ENCODE measurements around the gene DIP2C. TPM values are rescaled to one million over a fixed set of nuclear protein-coding genes. Genes with fewer than 3 reads are reported as not detected.
"Not testable (repeated sequence)": the region's sequence is repeated elsewhere in the genome, so short reads cannot be mapped to it uniquely, and the experiment has no call there.

The DIP2C gene
- polyA plus RNA-seq, 1 donor, result 26.3 TPM

GRCh38 chr10:451021-451471, 238.4 kb downstream of the DIP2C start:
- DNase-seq (ENCODE audit: low read depth), result no peak

- no peak for DNase-seq (ENCODE audit: low read depth)
These were observed 239.0 kb downstream of the DIP2C start for GRCh38 chr10:450463-450862.

DNA sequence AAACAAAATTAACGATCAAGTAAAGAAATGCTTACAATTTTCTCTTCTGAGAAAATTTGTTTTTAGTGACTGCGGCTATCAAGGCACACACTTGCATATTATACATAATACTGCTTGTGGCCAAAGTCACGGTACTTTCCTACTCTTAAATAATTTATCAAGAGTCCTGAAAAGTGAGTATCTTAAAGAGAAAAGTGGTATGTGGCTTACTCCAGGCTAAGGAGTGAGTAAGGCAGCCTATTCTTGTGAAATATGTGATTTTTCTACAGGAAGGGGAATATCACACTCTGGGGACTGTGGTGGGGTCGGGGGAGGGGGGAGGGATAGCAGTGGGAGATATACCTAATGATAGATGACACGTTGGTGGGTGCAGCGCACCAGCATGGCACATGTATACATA, 240.1 kb downstream of the DIP2C start:
- not testable (repeated sequence) for DNase-seq (ENCODE audit: low read depth)

DNA sequence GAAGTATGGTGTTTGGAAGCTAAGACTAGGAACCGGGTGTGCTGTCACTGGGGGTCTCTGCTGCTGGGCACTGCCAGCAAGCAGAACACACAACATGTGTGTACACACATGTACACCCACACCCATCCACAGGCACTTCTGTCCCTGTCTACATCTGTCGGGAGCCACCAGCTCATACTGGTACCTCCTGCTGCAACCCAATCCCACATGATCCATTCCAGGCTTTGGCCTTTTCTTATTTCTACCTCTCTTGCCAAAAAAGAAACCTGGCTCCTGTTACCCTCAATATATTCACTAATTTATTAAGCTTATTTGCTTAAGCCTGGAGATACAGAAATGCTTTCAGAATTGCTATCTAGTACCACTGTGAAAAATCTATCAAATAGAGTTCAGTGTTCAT, 246.0 kb downstream of the DIP2C start:
- DNase-seq (ENCODE audit: low read depth), result no peak

- DNase-seq (ENCODE audit: low read depth), result no peak
These were observed 247.3 kb downstream of the DIP2C start for GRCh38 chr10:442209-442608.

- no peak for DNase-seq (ENCODE audit: low read depth)
These were observed 247.8 kb downstream of the DIP2C start for GRCh38 chr10:441659-442058.

GRCh38 chr10:440127-440526, 249.3 kb downstream of the DIP2C start:
- no peak for DNase-seq (ENCODE audit: low read depth)

- DNase-seq (ENCODE audit: low read depth), result no peak
These were observed 251.6 kb downstream of the DIP2C start for GRCh38 chr10:437698-438490.

GRCh38 chr10:436911-437665, 252.4 kb downstream of the DIP2C start:
- no peak for DNase-seq (ENCODE audit: low read depth)

DNA sequence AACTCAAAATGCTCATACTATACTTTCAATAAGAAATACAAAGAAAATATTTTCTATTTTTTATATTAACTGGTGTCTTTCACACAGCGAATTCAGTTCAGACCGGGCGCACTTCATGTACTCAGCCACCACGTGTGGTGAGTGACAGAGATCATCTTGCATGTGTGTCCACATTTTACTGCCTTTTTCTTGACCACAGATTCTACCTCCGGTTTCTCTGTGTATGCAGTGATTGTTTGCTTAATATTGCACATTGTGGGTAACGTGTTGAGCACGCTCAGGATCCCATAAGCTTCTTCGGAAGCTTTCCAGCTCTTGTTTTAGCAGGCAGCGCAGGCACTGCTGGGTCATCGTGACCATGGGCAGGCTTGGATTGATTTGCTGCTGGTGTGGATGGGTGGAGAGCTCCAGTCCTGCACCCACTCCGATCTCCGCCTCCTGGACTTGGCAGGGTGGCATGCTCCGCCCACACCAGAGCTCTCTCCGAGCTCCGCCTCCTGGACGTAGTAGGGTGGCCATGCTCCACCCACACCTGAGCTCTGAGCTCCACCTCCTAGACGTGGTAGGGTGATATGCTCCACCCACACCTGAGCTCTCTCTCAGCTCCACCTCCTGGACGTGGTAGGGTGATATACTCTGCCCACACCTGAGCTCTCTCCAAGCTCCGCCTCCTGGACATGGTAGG, 253.3 kb downstream of the DIP2C start:
- DNase-seq (ENCODE audit: low read depth), result no peak

DNA sequence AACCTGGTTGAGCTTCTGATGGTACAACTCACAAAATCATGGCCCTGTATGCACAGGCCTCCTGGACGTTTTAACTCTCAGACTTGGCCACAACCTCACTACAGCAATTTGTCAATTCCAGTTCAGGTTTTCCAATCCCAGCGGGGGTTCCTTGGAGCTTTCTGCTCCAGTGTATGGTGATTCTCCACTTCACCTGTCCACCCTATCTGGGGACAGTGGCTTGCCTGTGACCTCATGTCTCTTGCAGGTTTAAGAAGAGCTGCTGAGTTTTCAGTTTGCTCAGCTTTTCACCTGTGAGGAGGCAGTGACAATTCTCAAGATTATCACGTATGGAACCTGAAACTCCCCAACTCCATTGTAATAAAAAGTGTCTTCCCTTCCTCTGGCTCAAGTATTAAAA, 254.1 kb downstream of the DIP2C start:
- no peak for DNase-seq (ENCODE audit: low read depth)

DNA sequence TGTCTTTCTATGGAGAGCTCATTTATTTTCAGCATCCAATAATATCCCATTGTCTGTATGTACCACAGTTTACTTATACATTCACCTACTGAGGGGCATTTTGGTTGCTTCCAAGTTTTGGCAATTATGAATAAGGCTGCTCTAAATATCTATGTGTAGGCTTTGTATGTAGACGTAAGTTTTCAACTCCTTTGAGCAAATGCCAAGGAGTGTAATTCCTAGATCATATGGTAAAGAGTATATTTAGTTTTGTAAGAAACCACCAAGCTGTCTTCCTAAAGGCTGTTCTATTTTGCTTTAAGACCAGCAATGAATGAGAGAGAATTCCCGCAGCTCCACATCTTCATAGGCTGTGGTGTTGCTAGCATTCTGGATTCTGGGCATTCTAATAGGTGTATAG, 259.8 kb downstream of the DIP2C start:
- no peak for DNase-seq (ENCODE audit: low read depth)

- no peak for DNase-seq (ENCODE audit: low read depth)
These were observed 261.5 kb downstream of the DIP2C start for GRCh38 chr10:427761-428519.

DNA sequence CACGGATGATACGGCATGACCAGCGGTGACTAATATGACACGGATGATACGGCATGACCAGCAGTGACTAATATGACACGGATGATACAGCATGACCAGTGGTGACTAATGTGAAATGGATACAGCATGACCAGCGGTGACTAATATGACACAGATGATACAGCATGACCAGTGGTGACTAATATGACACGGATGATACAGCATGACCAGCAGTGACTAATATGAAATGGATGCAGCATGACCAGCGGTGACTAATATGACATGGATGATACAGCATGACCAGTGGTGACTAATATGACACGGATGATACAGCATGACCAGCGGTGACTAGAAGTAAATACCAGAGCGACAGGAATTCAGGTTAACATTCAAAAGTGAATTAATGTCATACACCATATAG, 264.1 kb downstream of the DIP2C start:
- not testable (repeated sequence) for DNase-seq (ENCODE audit: low read depth)

- not testable (repeated sequence) for DNase-seq (ENCODE audit: low read depth)
These were observed 264.7 kb downstream of the DIP2C start for GRCh38 chr10:424724-425123.

GRCh38 chr10:423178-423577, 266.3 kb downstream of the DIP2C start:
- DNase-seq (ENCODE audit: low read depth), result no peak

- no peak for DNase-seq (ENCODE audit: low read depth)
These were observed 266.8 kb downstream of the DIP2C start for GRCh38 chr10:422675-423074.

GRCh38 chr10:422241-422640, 267.2 kb downstream of the DIP2C start:
- no peak for DNase-seq (ENCODE audit: low read depth)

- no peak for DNase-seq (ENCODE audit: low read depth)
These were observed 268.3 kb downstream of the DIP2C start for GRCh38 chr10:421170-421569.

GRCh38 chr10:420154-421121, 269.0 kb downstream of the DIP2C start:
- DNase-seq (ENCODE audit: low read depth), result no peak

DNA sequence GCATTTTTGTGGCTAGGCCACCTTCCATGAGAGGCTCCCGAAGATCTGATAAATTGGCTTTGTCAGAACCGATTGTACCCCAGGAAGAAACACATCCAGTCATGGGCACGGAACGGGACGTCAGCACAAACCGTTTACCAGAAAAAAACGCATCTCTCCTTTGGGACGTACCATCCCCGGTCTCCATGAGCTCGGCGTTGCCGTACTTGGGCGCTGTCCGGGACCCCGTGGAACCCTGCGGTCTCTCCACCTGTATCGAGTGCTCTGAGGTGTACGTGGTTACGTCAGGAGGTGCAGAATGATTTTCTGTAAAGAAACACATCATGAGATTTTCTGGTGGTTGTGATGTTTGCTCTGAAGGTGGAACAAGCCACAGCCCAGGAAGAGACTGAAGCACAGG, 270.6 kb downstream of the DIP2C start:
- no peak for DNase-seq (ENCODE audit: low read depth)

Data from forelimb muscle (tissue), 1 donor.